Skeletal muscle tissue (tissue), 4 donors: ENCODE measurements around the gene ZBTB44. TPM values are rescaled to one million over a fixed set of nuclear protein-coding genes. Genes with fewer than 3 reads are reported as not detected.
"Not testable (repeated sequence)": the region's sequence is repeated elsewhere in the genome, so short reads cannot be mapped to it uniquely, and the experiment has no call there.

Source experiments
- H3K27ac ChIP-seq: one replicate; pipeline ENCODE4 v1.7.0; 2013; ENCODE audit warnings: mild to moderate bottlenecking, low read depth, low read length, inconsistent platforms
- H3K27me3 ChIP-seq, 3 donors: one replicate each; pipeline ENCODE4 v1.7.0; 2013; ENCODE audit warnings: low read length in 3 of 3; ENCODE audit not compliant: control insufficient read depth in 3 of 3, insufficient read depth in 3 of 3
- H3K36me3 ChIP-seq, 3 donors: one replicate each; pipeline ENCODE4 v1.7.0; 2013; ENCODE audit warnings: low read length in 3 of 3; ENCODE audit not compliant: control insufficient read depth in 3 of 3, insufficient read depth in 3 of 3
- H3K4me1 ChIP-seq, 3 donors: one replicate each; pipeline ENCODE4 v1.7.0; 2013; ENCODE audit warnings: low read length in 3 of 3, mild to moderate bottlenecking in 3 of 3; ENCODE audit not compliant: control insufficient read depth in 3 of 3, insufficient read depth in 3 of 3
- H3K4me3 ChIP-seq, 3 donors: one replicate each; pipeline ENCODE4 v1.7.0; 2013; ENCODE audit warnings: low read length in 3 of 3
- H3K9ac ChIP-seq, 3 donors: one replicate each; pipeline ENCODE4 v1.7.0; 2013; ENCODE audit warnings: low read length in 3 of 3, mild to moderate bottlenecking in 3 of 3, moderate library complexity in 2 of 3, low read depth in 1 of 3
- H3K9me3 ChIP-seq, 3 donors: one replicate each; pipeline ENCODE4 v1.7.0; 2013; ENCODE audit warnings: low read length in 3 of 3; ENCODE audit not compliant: control insufficient read depth in 3 of 3
- total RNA-seq: library from RNA; depleted of rRNA; stranded (reverse); fragments of >200 nt; gene quantifications from one replicate; pipeline ENCODE4 v1.2.3, GENCODE V29; 2014
- donor health status: Osteomylitis.

ZBTB44 gene
- total RNA-seq, 1 donor from 2014 or later, result 111 TPM

DNA sequence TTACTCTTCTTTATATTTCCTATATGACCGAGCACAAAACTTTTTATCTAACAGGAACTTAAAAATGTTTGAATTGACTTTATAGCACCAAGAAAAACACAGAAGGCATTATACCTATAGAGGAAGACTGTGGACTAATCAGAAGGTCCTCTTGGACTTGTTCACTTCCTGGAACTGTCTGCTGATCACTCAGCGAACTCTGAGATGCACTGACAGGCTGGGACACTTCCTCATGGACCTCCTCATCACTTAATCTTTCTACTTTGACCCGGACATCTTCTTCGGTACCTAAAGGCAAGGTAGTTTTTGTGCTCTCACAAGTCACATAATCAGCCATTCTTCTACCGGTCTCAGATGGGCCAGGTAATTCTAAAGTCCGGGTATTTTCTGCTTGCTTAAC, 54.0 kb downstream of the ZBTB44 start:
- H3K4me3 ChIP-seq, result no peak overlapping the region
- H3K9me3 ChIP-seq, result no peaks in the 10 kb centered on the region
- H3K27ac ChIP-seq, result no peak overlapping the region
- no peaks in the 10 kb centered on the region for H3K27me3 ChIP-seq
- H3K4me1 ChIP-seq, result peaks cover 0 to 8% (median 6%) of the 10 kb centered on the region in 3 donors
- H3K9ac ChIP-seq, result no peak overlapping the region
- peaks cover 0 to 13% (median 0%) of the 10 kb centered on the region in 3 donors for H3K36me3 ChIP-seq

DNA sequence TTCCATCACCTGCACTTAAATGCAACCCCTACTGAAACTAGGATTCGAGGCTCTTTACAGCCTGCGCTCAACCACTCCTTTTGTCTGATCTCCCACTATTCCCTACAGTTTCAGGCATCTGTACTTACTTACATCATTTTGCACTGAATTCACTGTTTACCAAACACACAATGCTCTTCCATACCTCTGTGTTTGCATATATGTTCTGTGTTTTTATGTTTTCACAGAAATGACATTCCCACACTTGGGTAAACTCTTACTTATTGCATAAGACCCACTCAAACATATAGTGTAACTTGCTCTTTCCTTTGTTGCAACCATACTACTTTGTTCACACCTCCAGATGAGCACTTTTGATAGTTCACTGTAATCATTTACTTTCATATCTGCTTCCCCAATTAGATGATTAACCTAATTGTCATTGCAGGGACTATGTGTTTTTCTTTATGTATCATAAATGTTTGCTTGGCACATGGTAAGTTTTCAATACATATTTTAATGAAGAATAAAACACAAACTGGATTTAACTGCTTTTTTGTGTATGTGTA, 54.6 kb downstream of the ZBTB44 start:
- Histone ChIP-seq H3K27ac (no peak overlapping the region), H3K4me3 (no peak overlapping the region), H3K27me3 (no peaks in the 10 kb centered on the region), H3K9ac (no peak overlapping the region), H3K9me3 (no peaks in the 10 kb centered on the region), H3K4me1 (peaks cover 0 to 8% (median 6%) of the 10 kb centered on the region in 3 donors), H3K36me3 (peaks cover 0 to 11% (median 0%) of the 10 kb centered on the region in 3 donors)

DNA sequence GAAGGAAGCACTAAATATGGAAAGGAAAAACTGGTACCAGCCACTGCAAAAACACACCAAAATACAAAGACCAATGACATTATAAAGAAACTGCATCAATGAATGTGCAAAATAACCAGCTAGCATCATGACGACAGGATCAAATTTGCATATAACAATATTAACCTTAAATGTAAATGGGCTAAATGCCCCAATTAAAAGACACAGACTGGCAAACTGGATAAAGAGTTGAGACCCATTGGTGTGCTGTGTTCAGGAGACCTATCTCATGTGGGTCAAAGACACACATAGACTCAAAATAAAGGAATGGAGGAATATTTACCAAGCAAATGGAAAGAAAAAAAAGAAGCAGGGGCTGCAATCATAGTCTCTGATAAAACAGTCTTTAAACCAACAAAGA, 63.0 kb downstream of the ZBTB44 start:
- not testable (repeated sequence) for H3K27me3 ChIP-seq, H3K27ac ChIP-seq, H3K9me3 ChIP-seq, H3K4me1 ChIP-seq, H3K36me3 ChIP-seq, H3K9ac ChIP-seq, H3K4me3 ChIP-seq

DNA sequence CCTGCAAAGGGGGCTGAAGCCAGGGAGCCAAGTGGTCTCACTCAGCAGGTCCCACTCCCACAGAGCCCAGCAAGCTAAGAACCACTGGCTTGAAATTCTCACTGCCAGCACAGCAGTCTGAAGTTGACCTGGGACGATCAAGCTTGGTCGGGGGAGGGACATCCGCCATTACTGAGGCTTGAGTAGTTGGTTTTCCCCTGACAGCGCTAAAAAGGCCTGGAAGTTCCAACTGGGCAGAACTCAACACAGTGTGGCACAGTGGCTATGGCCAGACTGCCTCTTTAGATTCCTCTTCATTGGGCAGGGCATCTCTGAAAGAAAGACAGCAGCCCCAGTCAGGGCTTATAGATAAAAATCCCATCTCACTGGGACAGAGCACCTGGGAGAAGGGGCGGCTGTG, 64.8 kb downstream of the ZBTB44 start:
- not testable (repeated sequence) for H3K9ac ChIP-seq, H3K4me1 ChIP-seq, H3K36me3 ChIP-seq, H3K27ac ChIP-seq, H3K27me3 ChIP-seq, H3K9me3 ChIP-seq, H3K4me3 ChIP-seq

DNA sequence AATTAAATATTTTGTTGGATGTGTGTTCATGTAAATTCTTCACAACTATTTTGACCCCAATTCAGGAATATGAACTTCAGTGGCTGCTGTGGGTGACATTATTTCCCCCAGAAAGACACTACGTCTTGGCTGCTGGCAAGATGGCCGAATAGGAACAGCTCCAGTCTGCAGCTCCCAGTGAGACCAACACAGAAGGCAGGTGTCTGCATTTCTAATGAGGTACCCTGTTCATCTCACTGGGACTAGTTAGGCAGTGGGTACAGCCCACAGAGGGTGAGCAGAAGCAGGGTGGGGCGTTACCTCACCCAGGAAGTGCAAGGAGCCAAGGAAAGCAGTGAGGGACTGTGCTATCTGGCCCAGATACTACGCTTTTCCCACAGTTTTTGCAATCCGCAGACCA, 65.3 kb downstream of the ZBTB44 start:
- H3K27ac ChIP-seq, result no peak overlapping the region
- no peaks in the 10 kb centered on the region for H3K36me3 ChIP-seq
- peaks cover 7 to 10% (median 7%) of the 10 kb centered on the region in 3 donors for H3K4me1 ChIP-seq
- H3K9me3 ChIP-seq, result no peaks in the 10 kb centered on the region
- no peaks in the 10 kb centered on the region for H3K27me3 ChIP-seq
- H3K4me3 ChIP-seq, result no peak overlapping the region
- H3K9ac ChIP-seq, result no peak overlapping the region

DNA sequence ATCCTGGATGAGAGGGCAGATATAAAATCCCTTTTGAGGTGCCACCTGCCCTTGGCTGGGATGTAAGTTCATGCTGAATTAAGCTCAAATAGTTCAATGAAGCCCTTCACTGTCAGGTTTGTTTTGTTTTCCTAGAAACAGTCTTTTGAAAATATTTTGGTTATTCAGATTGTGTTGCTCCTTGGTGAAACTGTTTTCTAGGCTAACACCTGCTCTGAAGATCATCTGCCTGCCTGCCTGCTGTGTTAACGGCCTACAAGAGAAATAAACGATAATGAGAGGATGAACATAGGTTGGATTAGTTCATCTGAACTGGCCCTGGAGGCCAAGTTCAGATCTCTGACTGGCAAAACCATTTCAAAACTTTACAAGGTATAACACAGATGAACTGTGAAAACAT, 67.4 kb downstream of the ZBTB44 start:
- Histone ChIP-seq H3K27me3 (no peaks in the 10 kb centered on the region), H3K9ac (no peak overlapping the region), H3K4me1 (peaks cover 7 to 10% (median 7%) of the 10 kb centered on the region in 3 donors), H3K4me3 (no peak overlapping the region), H3K27ac (no peak overlapping the region), H3K36me3 (no peaks in the 10 kb centered on the region), H3K9me3 (no peaks in the 10 kb centered on the region)

DNA sequence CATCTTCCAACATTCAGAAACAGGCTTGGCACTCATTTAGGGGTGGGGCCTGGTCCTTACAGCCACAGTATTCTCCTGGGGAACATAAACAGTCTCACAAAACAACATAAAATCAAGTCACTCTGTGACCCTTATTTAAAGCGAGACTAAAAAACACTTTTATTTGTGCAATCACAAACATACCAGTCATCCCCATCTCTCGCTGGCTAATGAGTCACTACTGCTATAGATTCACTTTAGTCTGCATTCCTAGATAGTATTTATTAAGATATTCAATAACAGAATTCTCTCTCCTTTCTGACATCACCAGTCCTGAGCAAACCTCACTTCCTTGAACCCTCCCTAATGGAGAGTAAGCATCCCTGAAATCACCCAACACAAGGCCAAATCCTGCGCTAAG, 68.0 kb downstream of the ZBTB44 start:
- no peaks in the 10 kb centered on the region for H3K27me3 ChIP-seq
- H3K36me3 ChIP-seq, result no peaks in the 10 kb centered on the region
- H3K9ac ChIP-seq, result no peak overlapping the region
- H3K4me1 ChIP-seq, result peaks cover 7 to 10% (median 7%) of the 10 kb centered on the region in 3 donors
- no peak overlapping the region for H3K4me3 ChIP-seq
- no peak overlapping the region for H3K27ac ChIP-seq
- no peaks in the 10 kb centered on the region for H3K9me3 ChIP-seq

DNA sequence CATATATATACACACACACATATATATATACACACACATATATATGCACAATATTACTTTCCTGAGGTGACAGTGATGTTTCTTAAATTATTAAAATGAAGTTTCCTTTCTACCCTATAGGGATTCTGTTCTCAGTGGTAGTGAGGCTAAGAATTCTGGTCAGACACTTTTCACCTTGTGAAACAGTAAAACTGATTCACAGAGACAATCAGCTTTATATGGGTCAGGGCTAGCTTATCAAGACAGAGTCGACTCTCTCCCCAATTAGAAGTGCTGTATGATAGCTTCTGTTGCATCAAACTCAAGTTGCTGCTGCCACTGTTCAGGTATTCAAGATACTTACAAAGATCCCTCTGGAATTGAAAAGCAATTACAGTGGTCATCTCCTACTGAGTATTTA, 68.4 kb downstream of the ZBTB44 start:
- Histone ChIP-seq H3K27ac (no peak overlapping the region), H3K36me3 (no peaks in the 10 kb centered on the region), H3K27me3 (no peaks in the 10 kb centered on the region), H3K4me1 (peaks cover 7 to 10% (median 7%) of the 10 kb centered on the region in 3 donors), H3K9ac (no peak overlapping the region), H3K4me3 (no peak overlapping the region), H3K9me3 (no peaks in the 10 kb centered on the region)

DNA sequence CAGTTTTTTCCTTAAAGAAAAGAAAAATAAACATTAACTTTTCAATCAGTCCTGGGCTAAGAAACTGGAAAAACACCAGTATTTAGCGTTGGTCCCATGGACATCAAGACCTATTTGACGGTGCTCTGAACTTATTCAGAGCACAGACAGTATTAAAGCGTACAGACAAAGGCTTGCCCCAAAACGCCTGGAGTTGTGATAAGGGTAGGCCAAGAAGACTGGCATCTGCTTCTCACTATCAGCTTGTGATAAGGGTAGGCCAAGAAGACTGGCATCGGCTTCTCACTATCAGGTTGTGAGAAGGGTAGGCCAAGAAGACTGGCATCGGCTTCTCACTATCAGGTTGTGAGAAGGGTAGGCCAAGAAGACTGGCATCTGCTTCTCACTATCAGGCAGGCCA, 69.3 kb downstream of the ZBTB44 start:
- not testable (repeated sequence) for H3K36me3 ChIP-seq, H3K27ac ChIP-seq, H3K9me3 ChIP-seq, H3K27me3 ChIP-seq, H3K9ac ChIP-seq, H3K4me1 ChIP-seq, H3K4me3 ChIP-seq

DNA sequence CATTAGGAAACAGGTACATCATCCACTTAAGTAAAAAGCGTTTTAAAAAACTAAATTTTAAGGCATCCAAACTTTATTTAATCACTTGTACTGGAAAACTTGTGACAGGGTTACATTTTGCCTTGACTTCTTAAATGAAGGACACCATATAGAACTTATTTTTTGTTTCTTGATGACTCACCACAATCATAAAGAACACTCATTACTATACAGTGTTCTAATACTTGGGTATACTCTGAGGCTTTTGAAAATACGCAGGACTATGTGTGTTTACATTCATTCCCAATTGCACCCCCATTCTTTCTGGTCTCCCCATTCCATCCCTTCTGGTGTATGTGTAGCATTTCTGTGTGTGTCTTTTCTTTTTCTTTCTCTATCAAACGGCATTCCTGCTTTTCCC, 69.9 kb downstream of the ZBTB44 start:
- Histone ChIP-seq H3K9me3 (no peaks in the 10 kb centered on the region), H3K36me3 (no peaks in the 10 kb centered on the region), H3K4me3 (no peak overlapping the region), H3K27me3 (no peaks in the 10 kb centered on the region), H3K9ac (no peak overlapping the region), H3K4me1 (peaks cover 7 to 10% (median 7%) of the 10 kb centered on the region in 3 donors), H3K27ac (no peak overlapping the region)

DNA sequence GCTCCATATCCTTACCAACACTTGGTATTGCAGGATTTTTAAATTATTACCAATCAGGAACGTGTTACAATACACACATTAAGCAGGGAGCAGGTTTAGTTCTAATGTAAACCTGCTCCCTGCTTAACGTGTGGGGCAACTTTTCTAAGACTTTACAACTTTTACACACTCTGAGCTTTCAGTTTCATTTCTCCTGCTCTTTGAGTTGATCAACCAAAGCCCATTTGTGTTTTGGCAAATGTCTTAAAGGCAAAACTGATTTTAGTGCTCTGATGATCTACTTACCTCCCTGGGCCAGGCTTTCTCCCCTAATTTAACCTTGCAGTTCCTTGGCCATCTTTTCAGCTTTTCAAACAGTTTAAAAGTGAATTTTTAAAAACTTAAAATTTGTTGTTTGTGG, 70.9 kb downstream of the ZBTB44 start:
- peaks cover 7 to 10% (median 7%) of the 10 kb centered on the region in 3 donors for H3K4me1 ChIP-seq

More for the DNA sequence above, 70.9 kb downstream of the ZBTB44 start:
- no peak overlapping the region for H3K9ac ChIP-seq
- no peaks in the 10 kb centered on the region for H3K9me3 ChIP-seq
- H3K27me3 ChIP-seq, result no peaks in the 10 kb centered on the region
- no peak overlapping the region for H3K4me3 ChIP-seq
- H3K27ac ChIP-seq, result no peak overlapping the region
- H3K36me3 ChIP-seq, result peaks cover 0 to 9% (median 6%) of the 10 kb centered on the region in 3 donors
